Endothelial cell (in vitro differentiated cells): ENCODE results near the gene PSMB8. TPM values are rescaled to one million over a fixed set of nuclear protein-coding genes. Genes with fewer than 3 reads are reported as not detected.

Experiments used
- DNase-seq: peaks from one replicate; pipeline ENCODE4 v3.0.0; 2021; ENCODE audit warnings: low spot score
- H3K27ac Mint-ChIP-seq: one replicate; pipeline ENCODE4 v1.8.0; 2021; ENCODE audit warnings: mixed read lengths, inconsistent platforms; ENCODE audit not compliant: unreplicated experiment
- H3K27me3 Mint-ChIP-seq: one replicate; pipeline ENCODE4 v1.8.0; 2021; ENCODE audit warnings: mild to moderate bottlenecking, moderate library complexity, mixed read lengths, inconsistent platforms; ENCODE audit not compliant: unreplicated experiment
- H3K36me3 Mint-ChIP-seq: one replicate; pipeline ENCODE4 v1.8.0; 2021; ENCODE audit warnings: mild to moderate bottlenecking, low read depth, mixed read lengths, inconsistent platforms; ENCODE audit not compliant: unreplicated experiment
- H3K4me1 Mint-ChIP-seq: one replicate; pipeline ENCODE4 v1.8.0; 2021; ENCODE audit warnings: mild to moderate bottlenecking, mixed read lengths, inconsistent platforms; ENCODE audit not compliant: unreplicated experiment
- H3K4me3 Mint-ChIP-seq: one replicate; pipeline ENCODE4 v1.8.0; 2021; ENCODE audit warnings: mild to moderate bottlenecking, mixed read lengths, inconsistent platforms; ENCODE audit not compliant: unreplicated experiment
- H3K9me3 Mint-ChIP-seq: one replicate; pipeline ENCODE4 v1.8.0; 2021; ENCODE audit warnings: mixed read lengths, inconsistent platforms; ENCODE audit not compliant: unreplicated experiment
- long read RNA-seq: library from polyadenylated mRNA; unstranded; transcript quantifications from one replicate; pipeline ENCODE4 v2.0.0, GENCODE V29; 2020; ENCODE audit not compliant: unreplicated experiment
- total RNA-seq: library from RNA; stranded (reverse); fragmentation: NEBNext Ultra II Directional; extraction: Animal tissue kit (Norgen Biotek cat#: 25700); gene quantifications from one replicate; pipeline ENCODE4 v1.2.1, GENCODE V29; 2021; ENCODE audit not compliant: unreplicated experiment
- TF ChIP-seq, protein P1 (sequence below): fragments of 200-600 bp; sonication (generic); IDR thresholded peaks from one replicate; pipeline ENCODE4 v1.5.0; 2021; ENCODE audit warnings: antibody characterized with exemption; ENCODE audit not compliant: unreplicated experiment

PSMB8 gene
- 5.2 TPM for total RNA-seq
- long read RNA-seq, partial matches to known transcripts: 0 of 5 reads
- long read RNA-seq, other reads (novel, unspliced or antisense): 0 of 5 reads

DNA sequence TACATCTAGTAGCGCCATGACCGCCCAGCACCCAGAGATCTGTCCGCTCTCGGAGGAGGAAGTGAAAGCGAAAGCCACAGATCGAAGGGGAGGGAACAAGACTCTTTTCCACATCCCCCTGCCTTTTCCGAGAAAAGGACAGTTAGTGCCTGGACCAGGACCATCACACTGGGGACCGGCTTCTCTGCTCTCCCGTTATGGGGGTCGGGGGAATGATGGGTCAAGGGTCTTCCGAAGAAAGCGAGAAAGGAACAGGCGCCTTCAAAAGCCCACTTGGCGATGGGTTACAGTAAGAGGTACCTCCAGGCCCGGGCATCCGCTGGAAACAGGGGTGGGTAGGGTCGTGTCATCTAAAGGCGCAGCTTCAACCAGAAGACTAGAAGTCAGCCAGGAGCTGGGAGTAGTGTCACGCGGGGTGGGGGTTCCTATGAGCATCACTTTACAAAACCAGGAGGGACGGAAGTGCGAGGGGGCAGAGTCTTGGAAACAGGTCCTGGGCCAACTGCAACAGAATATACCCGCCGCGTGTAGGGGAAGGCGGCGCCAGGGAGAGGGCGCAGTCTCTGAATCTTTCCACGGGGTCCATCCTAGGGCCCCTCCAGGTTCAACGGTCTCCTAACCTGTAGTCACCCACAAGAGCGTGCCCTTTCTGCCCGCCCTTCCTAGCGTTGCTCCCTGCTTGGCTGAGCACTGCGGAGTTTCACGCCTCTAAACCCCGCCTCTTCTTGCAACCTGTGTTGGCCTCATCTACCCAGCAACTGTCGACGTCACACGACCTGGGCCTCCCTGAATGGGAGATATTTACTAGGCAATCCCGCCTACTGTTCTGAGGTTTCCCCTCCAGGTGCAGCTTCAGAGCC lies at the start of gene PSMB8:
Gene PSMB8 (minus strand): TSS at position 69 of the 860 bp plus-strand sequence. CDS start 51 bp downstream, at position 18.
- H3K36me3 Mint-ChIP-seq: no peaks in the 10 kb centered on the region
- peaks cover 6% of the 10 kb centered on the region for H3K4me1 Mint-ChIP-seq
- peak; percentile 78 for DNase-seq
- peak within 1 kb of the TSS; percentile 91 for H3K4me3 Mint-ChIP-seq
- H3K27ac Mint-ChIP-seq: peak within 1 kb of the TSS; percentile 42
- TF ChIP-seq, protein P1, sequence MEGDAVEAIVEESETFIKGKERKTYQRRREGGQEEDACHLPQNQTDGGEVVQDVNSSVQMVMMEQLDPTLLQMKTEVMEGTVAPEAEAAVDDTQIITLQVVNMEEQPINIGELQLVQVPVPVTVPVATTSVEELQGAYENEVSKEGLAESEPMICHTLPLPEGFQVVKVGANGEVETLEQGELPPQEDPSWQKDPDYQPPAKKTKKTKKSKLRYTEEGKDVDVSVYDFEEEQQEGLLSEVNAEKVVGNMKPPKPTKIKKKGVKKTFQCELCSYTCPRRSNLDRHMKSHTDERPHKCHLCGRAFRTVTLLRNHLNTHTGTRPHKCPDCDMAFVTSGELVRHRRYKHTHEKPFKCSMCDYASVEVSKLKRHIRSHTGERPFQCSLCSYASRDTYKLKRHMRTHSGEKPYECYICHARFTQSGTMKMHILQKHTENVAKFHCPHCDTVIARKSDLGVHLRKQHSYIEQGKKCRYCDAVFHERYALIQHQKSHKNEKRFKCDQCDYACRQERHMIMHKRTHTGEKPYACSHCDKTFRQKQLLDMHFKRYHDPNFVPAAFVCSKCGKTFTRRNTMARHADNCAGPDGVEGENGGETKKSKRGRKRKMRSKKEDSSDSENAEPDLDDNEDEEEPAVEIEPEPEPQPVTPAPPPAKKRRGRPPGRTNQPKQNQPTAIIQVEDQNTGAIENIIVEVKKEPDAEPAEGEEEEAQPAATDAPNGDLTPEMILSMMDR: no peak
- H3K27me3 Mint-ChIP-seq: peaks cover 10% of the 10 kb centered on the region
- no peaks in the 10 kb centered on the region for H3K9me3 Mint-ChIP-seq

DNA sequence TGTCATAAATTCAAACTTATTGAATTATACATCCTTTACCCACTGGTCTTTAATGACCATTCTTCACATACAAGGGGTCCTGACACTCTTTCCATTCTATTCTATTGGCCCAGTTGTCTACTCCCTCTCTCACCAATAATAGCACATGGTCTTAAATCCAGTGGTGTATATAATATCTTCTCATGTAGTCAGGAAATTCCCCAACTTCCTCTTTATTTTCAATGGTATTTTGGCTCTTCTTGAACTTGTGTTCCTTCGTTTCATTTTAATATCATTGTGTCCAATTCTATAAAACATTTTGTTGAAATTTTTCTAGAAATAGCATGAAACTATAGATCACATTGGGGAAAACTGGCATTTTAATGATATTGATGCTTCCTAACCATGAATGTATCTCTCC lies 47.0 kb upstream of the PSMB8 start:
- DNase-seq: no peak
- Mint-ChIP-seq H3K27me3 (peaks cover 5% of the 10 kb centered on the region), H3K4me1 (peaks cover 22% of the 10 kb centered on the region), H3K36me3 (no peaks in the 10 kb centered on the region), H3K4me3 (no peak overlapping the region), H3K27ac (no peak overlapping the region), H3K9me3 (no peaks in the 10 kb centered on the region)
- TF ChIP-seq, protein P1: no peak

DNA sequence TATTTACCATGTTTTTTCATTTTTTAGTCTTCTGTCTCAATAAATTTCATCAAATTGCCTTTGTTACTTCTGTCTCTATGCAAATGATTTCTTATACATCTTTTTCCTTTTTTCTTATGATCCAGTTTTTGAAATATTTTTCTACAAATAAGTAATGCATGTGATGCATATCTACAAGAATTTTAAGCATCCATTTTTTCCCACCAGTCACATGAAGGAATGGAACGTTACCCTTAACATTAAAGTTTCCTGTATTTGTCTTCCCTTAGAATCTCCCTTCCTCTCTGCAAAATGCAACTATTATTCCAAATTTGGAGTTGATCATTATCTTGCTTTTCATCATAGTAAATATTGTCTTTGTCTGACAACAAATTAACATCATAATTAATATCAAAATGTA lies 45.7 kb upstream of the PSMB8 start:
- Mint-ChIP-seq H3K4me1 (peaks cover 15% of the 10 kb centered on the region), H3K9me3 (no peaks in the 10 kb centered on the region), H3K36me3 (no peaks in the 10 kb centered on the region), H3K27me3 (peaks cover 2% of the 10 kb centered on the region), H3K27ac (no peak overlapping the region), H3K4me3 (no peak overlapping the region)
- TF ChIP-seq, protein P1: no peak
- DNase-seq: no peak

DNA sequence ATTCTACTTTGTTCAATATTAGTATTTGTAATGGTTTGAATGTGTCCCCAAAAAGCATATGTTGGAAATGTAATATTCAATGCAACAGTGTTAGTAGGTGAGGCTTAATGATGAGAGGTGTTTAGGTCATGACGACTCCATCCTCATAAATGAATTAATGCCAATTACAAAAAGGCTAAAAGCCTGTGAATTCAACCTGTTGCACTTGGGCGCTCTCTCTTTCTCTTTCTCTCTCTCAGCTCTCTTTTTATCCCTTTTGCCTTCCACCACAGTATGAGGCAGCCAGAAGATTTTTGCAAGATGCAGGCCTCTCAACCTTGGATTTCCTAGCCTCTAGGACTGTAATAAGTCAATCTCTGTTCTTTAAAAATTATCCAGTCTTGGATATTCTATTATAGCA lies 44.7 kb upstream of the PSMB8 start:
- Mint-ChIP-seq H3K4me3 (no peak overlapping the region), H3K4me1 (peaks cover 15% of the 10 kb centered on the region), H3K27me3 (peaks cover 4% of the 10 kb centered on the region), H3K36me3 (no peaks in the 10 kb centered on the region), H3K27ac (no peak overlapping the region), H3K9me3 (no peaks in the 10 kb centered on the region)
- TF ChIP-seq, protein P1: no peak
- DNase-seq: no peak

DNA sequence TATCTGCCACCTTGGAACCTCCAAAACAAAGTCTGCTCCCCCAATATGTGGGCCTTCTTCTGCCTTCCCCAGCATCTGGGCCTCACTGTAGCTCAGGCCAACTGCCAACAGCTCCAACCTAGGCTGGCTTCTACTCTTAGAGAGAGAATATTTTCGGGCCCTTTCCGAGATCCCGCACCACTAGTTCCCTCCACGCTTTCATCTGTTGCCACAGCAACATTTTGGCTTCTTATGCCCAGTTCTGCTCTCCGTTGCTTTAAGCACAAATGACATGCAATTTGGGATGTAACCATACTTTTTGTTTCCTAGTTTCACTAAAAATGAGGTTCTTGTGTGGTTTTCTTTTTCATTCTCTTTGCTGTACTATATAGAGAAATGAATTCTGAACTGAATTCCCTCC lies 43.8 kb upstream of the PSMB8 start:
- H3K4me1 Mint-ChIP-seq: peaks cover 13% of the 10 kb centered on the region
- no peaks in the 10 kb centered on the region for H3K9me3 Mint-ChIP-seq
- H3K36me3 Mint-ChIP-seq: no peaks in the 10 kb centered on the region
- no peak overlapping the region for H3K27ac Mint-ChIP-seq
- H3K4me3 Mint-ChIP-seq: no peak overlapping the region
- peaks cover 5% of the 10 kb centered on the region for H3K27me3 Mint-ChIP-seq
- TF ChIP-seq, protein P1: no peak
- no peak for DNase-seq
